SK-N-SH (cell line): Measurements from ENCODE around the gene YY1. TPM values are rescaled to one million over a fixed set of nuclear protein-coding genes. Genes with fewer than 3 reads are reported as not detected.

ENCODE experiments used
- CTCF ChIA-PET: fragments of 300-600, 350-600 bp; formaldehyde crosslinking; extraction: SDS; loops from one replicate; lab custom pipeline; 2021; lab: Yijun Ruan, JAX
- POLR2A ChIA-PET: fragments of 350-600 bp; sonication (Branson Sonifier 250); formaldehyde crosslinking; extraction: SDS; loops from one replicate; lab custom pipeline; 2020; ENCODE audit warnings: antibody characterized with exemption, inconsistent platforms; lab: Yijun Ruan, JAX
- DNase-seq: peaks from one replicate; pipeline ENCODE4 v3.0.0; 2012
- H2AFZ ChIP-seq: fragments of 200-600 bp; sonication (generic); 2 replicates; pipeline ENCODE4 v1.8.1; 2016; ENCODE audit warnings: antibody characterized with exemption, mild to moderate bottlenecking, low read depth
- H3F3A ChIP-seq: fragments of 200-600 bp; sonication (generic); replicated peaks from 2 replicates; pipeline ENCODE3; 2016; ENCODE audit warnings: antibody characterized with exemption, mild to moderate bottlenecking; ENCODE audit not compliant: insufficient read depth
- H3K27ac ChIP-seq, 2 experiments: fragments of 200-500 bp in 1 of 2; fragments of 200-600 bp in 1 of 2; sonication (Bioruptor generic) in 1 of 2; sonication (generic), shearing (Covaris generic) in 1 of 2; 2 replicates each; pipeline versions ENCODE4 v1.5.1 to v1.6.1; 2014 to 2016; ENCODE audit warnings: low read depth in 2 of 2, inconsistent platforms in 1 of 2, low read length in 1 of 2, mild to moderate bottlenecking in 1 of 2, mixed read lengths in 1 of 2
- H3K27me3 ChIP-seq: fragments of 200-600 bp; sonication (generic), shearing (Covaris generic); 2 replicates; pipeline ENCODE4 v1.6.1; 2016; ENCODE audit warnings: mixed run types; ENCODE audit not compliant: insufficient read depth
- H3K36me3 ChIP-seq, 2 experiments: fragments of 200-500 bp in 1 of 2; fragments of 200-600 bp in 1 of 2; sonication (Bioruptor generic) in 1 of 2; sonication (generic) in 1 of 2; replicated peaks in 1 of 2; 2 replicates each; pipeline versions ENCODE3 to v1.5.1; 2014 to 2016; ENCODE audit warnings: low read length in 1 of 2, mild to moderate bottlenecking in 1 of 2; ENCODE audit not compliant: insufficient read depth in 2 of 2, control insufficient read depth in 1 of 2
- H3K4me1 ChIP-seq, 2 experiments: fragments of 200-500 bp in 1 of 2; fragments of 200-600 bp in 1 of 2; sonication (Bioruptor generic) in 1 of 2; sonication (generic), shearing (Covaris generic) in 1 of 2; 2 replicates each; pipeline versions ENCODE4 v1.5.1 to v1.6.1; 2014 to 2016; ENCODE audit warnings: low read depth in 1 of 2, low read length in 1 of 2, mixed run types in 1 of 2; ENCODE audit not compliant: insufficient read depth in 2 of 2, control insufficient read depth in 1 of 2
- H3K4me2 ChIP-seq: fragments of 200-600 bp; sonication (generic), shearing (Covaris generic); 2 replicates; pipeline ENCODE4 v1.6.1; 2017; ENCODE audit warnings: mixed run types
- H3K4me3 ChIP-seq, 2 experiments: fragments of 200-500 bp in 1 of 2; fragments of 200-600 bp in 1 of 2; sonication (Bioruptor generic) in 1 of 2; sonication (generic), shearing (Covaris generic) in 1 of 2; 2 replicates each; pipeline versions ENCODE4 v1.5.1 to v1.8.1; 2014 to 2016; ENCODE audit warnings: low read depth in 2 of 2, inconsistent platforms in 1 of 2, low read length in 1 of 2, mild to moderate bottlenecking in 1 of 2, mixed read lengths in 1 of 2, moderate library complexity in 1 of 2
- H3K79me2 ChIP-seq: fragments of 200-600 bp; sonication (generic); 2 replicates; pipeline ENCODE4 v1.8.1; 2017; ENCODE audit warnings: mild to moderate bottlenecking; ENCODE audit not compliant: insufficient read depth
- H3K9ac ChIP-seq: fragments of 200-600 bp; sonication (generic); 2 replicates; pipeline ENCODE4 v1.6.1; 2017; ENCODE audit warnings: mixed run types
- H3K9me2 ChIP-seq: fragments of 200-600 bp; sonication (generic); 2 replicates; pipeline ENCODE4 v1.6.1; 2017; ENCODE audit warnings: mixed run types
- H3K9me3 ChIP-seq: fragments of 200-600 bp; sonication (generic); 2 replicates; pipeline ENCODE4 v1.6.1; 2017; ENCODE audit warnings: mixed run types, mild to moderate bottlenecking, moderate library complexity
- H4K20me1 ChIP-seq: fragments of 200-600 bp; sonication (generic); 2 replicates; pipeline ENCODE4 v1.6.1; 2017; ENCODE audit warnings: mild to moderate bottlenecking, mixed run types; ENCODE audit not compliant: insufficient read depth
- EZH2phosphoT487 ChIP-seq: fragments of 200-600 bp; sonication (generic); IDR thresholded peaks from 2 replicates; pipeline ENCODE4 v1.6.1; 2017; ENCODE audit warnings: low read depth, mixed run types, mild to moderate bottlenecking, antibody characterized with exemption, moderate library complexity, borderline replicate concordance
- GABPA ChIP-seq: IDR thresholded peaks from 2 replicates; pipeline ENCODE4 v1.4.0; 2012; ENCODE audit warnings: low read depth, mild to moderate bottlenecking
- GATA2 ChIP-seq: sonication (generic); formaldehyde crosslinking; IDR thresholded peaks from 2 replicates; pipeline ENCODE4 v1.5.0; 2020; ENCODE audit warnings: mild to moderate bottlenecking, missing genetic modification reagents
- JUND ChIP-seq: IDR thresholded peaks from 2 replicates; pipeline ENCODE4 v1.4.0; 2012
- NFIC ChIP-seq: IDR thresholded peaks from 2 replicates; pipeline ENCODE4 v1.4.0; 2012; ENCODE audit warnings: borderline replicate concordance
- RFX5 ChIP-seq: IDR thresholded peaks from 2 replicates; pipeline ENCODE4 v1.6.1; 2012; ENCODE audit warnings: mild to moderate bottlenecking, improper control_type of control experiment, low read length
- SIN3A ChIP-seq: IDR thresholded peaks from 2 replicates; pipeline ENCODE4 v1.6.1; 2012; ENCODE audit warnings: low read depth, mild to moderate bottlenecking, low read length, moderate library complexity, borderline replicate concordance
- SMC3 ChIP-seq: IDR thresholded peaks from 2 replicates; pipeline ENCODE4 v1.6.1; 2012; ENCODE audit warnings: low read depth, low read length, improper control_type of control experiment
- TCF12 ChIP-seq: IDR thresholded peaks from 2 replicates; pipeline ENCODE4 v1.4.0; 2012
- USF2 ChIP-seq: fragments of 150-350 bp; IDR thresholded peaks from 2 replicates; pipeline ENCODE4 v1.6.1; 2017; ENCODE audit warnings: antibody characterized with exemption, low read length, low read depth, borderline replicate concordance
- WGBS: methylation state at CpG from one replicate; pipeline ENCODE4 v1.1.6; 2017; ENCODE audit warnings: low lambda C conversion rate; 5-methylcytosine and 5-hydroxymethylcytosine counted together
- polyA plus RNA-seq, 3 experiments: library from polyadenylated mRNA; depleted of rRNA; stranded (reverse); fragments of >200 nt; gene quantifications; 2 replicates each; pipeline ENCODE4 v1.2.3, GENCODE V29; 2012

YY1 gene
- polyA plus RNA-seq, 1 of the 3 experiments (the other 2 are of a cell fraction): 18.1 TPM

- H3K4me2 ChIP-seq: no peak overlapping the region
- 93% methylated on average over 19 of the region's 24 CpGs for WGBS
- DNase-seq: no peak
- no peaks in the 10 kb centered on the region for H3K36me3 ChIP-seq
- H3K9ac ChIP-seq: no peak overlapping the region
- H4K20me1 ChIP-seq: no peaks in the 10 kb centered on the region
- no peaks in the 10 kb centered on the region for H3K79me2 ChIP-seq
- CTCF ChIA-PET: no interaction called here
- no peaks in the 10 kb centered on the region for H3F3A ChIP-seq
- TF ChIP-seq TCF12 (no peak), EZH2phosphoT487 (no peak), JUND (no peak), GATA2 (no peak), SIN3A (no peak), RFX5 (no peak), NFIC (no peak), USF2 (no peak)
- TF ChIP-seq, all 33 proteins: peak for 0
- Histone ChIP-seq H2AFZ (no peak overlapping the region), H3K4me3 (no peak overlapping the region), H3K9me3 (no peaks in the 10 kb centered on the region), H3K9me2 (no peaks in the 10 kb centered on the region), H3K27ac (no peak overlapping the region), H3K4me1 (no peaks in the 10 kb centered on the region; a peak in 1 of 4 replicates), H3K27me3 (no peaks in the 10 kb centered on the region)
- POLR2A ChIA-PET: no interaction called here
Measured at GRCh38 chr14:100327128-100327527, 88.2 kb downstream of the YY1 start.

- TF ChIP-seq SMC3 (no peak), GABPA (no peak), USF2 (no peak)
- Histone ChIP-seq H2AFZ (no peak overlapping the region), H3K9me3 (no peaks in the 10 kb centered on the region), H3K4me3 (no peak overlapping the region), H3K4me2 (no peak overlapping the region), H4K20me1 (no peaks in the 10 kb centered on the region), H3K27me3 (no peaks in the 10 kb centered on the region), H3K9me2 (no peaks in the 10 kb centered on the region), H3K9ac (no peak overlapping the region), H3K27ac (no peak overlapping the region), H3K36me3 (no peaks in the 10 kb centered on the region), H3K79me2 (no peaks in the 10 kb centered on the region), H3F3A (no peaks in the 10 kb centered on the region), H3K4me1 (no peaks in the 10 kb centered on the region; a peak in 1 of 4 replicates)
- no peak for DNase-seq
- ChIA-PET POLR2A (no interaction called here), CTCF (no interaction called here)
- 81% methylated on average over 10 of the region's 32 CpGs for WGBS
Measured at GRCh38 chr14:100328495-100329163, 89.7 kb downstream of the YY1 start.
